Bronchial epithelial cell (primary cell): ENCODE data around the gene NMT2. TPM values are rescaled to one million over a fixed set of nuclear protein-coding genes. Genes with fewer than 3 reads are reported as not detected.

Source experiments
- DNase-seq: peaks from one replicate; pipeline ENCODE4 v3.0.0-alpha.2; 2010; ENCODE audit warnings: low read depth
- FAIRE-seq: peaks from 2 replicates; lab custom pipeline; 2011; peaks lifted over from hg19 to GRCh38; lab: Jason Lieb, UNC
- H3K27me3 ChIP-seq: 2 replicates; pipeline ENCODE4 v1.5.1; 2011; ENCODE audit warnings: low read length; ENCODE audit not compliant: control insufficient read depth, insufficient read depth
- H3K36me3 ChIP-seq: 2 replicates; pipeline ENCODE4 v1.5.1; 2011; ENCODE audit warnings: low read length; ENCODE audit not compliant: control insufficient read depth, insufficient read depth
- H3K4me3 ChIP-seq: 2 replicates; pipeline ENCODE4 v1.5.1; 2011; ENCODE audit warnings: mild to moderate bottlenecking, low read depth, low read length, control low read depth
- CTCF ChIP-seq: IDR thresholded peaks from 2 replicates; pipeline ENCODE4 v1.5.1; 2011; ENCODE audit warnings: mild to moderate bottlenecking, moderate library complexity, low read length, control low read depth, inconsistent platforms; ENCODE audit not compliant: insufficient read depth, severe bottlenecking
- total RNA-seq: library from RNA; depleted of rRNA; stranded (reverse); fragments of >200 nt; gene quantifications from 2 replicates; pipeline ENCODE4 v1.2.1, GENCODE V29; 2014

NMT2 gene
- total RNA-seq, 1 donor from 2014 or later = 11.1 TPM

DNA sequence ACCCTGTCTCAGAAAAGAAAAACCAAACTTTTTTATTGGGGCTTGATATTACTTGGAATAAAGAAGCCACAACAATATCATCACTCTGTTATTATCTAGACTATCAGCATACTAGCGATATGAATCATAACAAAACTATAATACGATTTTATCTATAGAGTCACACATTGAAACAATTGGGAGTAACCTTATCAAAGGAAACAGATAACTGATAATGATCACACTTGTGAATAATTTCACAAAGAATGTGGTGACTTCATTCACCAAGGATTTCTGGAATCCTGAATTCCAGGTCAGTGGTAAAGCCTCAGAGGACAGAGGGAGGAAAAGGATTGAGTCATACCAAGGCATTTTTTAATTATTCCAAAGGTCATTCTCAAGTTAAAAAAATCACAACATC, 32.1 kb upstream of the NMT2 start:
- TF ChIP-seq CTCF = no peak
- H3K4me3 ChIP-seq = no peak overlapping the region
- DNase-seq = peak; percentile 89
- no peak for FAIRE-seq
- H3K27me3 ChIP-seq = no peaks in the 10 kb centered on the region
- no peaks in the 10 kb centered on the region for H3K36me3 ChIP-seq

DNA sequence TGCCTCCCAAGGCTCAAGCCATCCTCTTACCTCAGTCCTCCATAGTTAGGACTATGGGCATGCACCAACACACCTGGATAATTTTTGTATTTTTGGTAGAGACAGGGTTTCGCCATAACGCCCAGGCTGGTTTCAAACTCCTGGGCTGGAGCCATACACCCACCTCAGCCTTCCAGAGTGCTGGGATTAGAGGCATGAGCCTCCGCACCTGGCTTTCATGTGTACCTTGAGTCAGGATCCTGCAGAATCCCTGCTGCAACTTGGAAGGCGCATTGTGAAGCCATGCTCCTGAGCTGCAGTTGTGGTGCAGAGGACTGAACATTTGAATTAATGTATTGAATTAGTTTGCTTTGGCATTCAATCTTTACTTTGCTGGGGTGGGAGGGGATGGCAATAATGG, 29.4 kb upstream of the NMT2 start:
- H3K27me3 ChIP-seq = no peaks in the 10 kb centered on the region
- no peak for FAIRE-seq
- no peaks in the 10 kb centered on the region for H3K36me3 ChIP-seq
- H3K4me3 ChIP-seq = no peak overlapping the region
- TF ChIP-seq CTCF = no peak
- DNase-seq = no peak

- Histone ChIP-seq H3K27me3 (no peaks in the 10 kb centered on the region), H3K36me3 (no peaks in the 10 kb centered on the region), H3K4me3 (no peak overlapping the region)
- FAIRE-seq (no peak), DNase-seq (no peak)
- TF ChIP-seq CTCF = no peak
Measured at GRCh38 chr10:15197276-15197675, 28.8 kb upstream of the NMT2 start.

DNA sequence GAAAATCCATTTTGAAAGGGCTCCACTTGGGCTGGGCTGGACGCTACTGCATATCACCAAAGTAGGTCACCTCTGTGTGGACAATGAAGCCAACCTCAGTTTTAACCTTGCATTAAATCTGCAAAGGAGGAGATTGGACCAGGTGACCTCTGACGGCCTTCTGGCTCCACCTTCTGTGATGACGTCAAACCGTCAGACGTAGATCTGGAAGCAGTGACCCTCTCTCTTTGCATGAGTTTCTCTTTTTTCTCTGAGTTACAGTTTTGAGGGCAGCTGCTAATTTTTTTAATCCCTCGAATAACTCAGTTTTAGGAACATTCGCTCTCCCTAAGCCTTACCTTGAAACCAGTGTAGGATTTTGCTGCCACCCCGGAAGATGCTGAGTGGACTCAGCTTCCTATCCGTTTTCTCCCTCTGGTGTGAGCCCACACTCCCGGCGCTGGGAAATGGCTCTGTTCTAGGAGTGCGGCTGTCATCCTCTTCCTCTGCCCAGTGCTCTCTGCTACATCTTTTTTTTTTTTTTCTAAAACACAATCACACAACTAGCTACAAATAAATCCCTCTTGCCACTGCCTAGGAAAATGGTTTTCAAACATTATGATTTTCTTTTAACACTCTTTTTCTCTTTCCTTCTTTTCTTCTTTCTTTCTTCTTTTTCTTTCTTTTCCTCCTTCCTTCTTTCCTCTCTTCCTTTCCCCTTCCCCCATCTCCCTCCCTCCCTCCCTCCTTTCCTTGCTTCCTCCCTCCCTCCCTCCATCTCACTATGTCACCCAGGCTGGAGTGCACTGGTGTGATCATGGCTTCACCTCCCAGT, 27.7 kb upstream of the NMT2 start:
- H3K36me3 ChIP-seq = no peaks in the 10 kb centered on the region
- TF ChIP-seq CTCF = no peak
- FAIRE-seq (peak; percentile 13), DNase-seq (no peak)
- no peak overlapping the region for H3K4me3 ChIP-seq
- no peaks in the 10 kb centered on the region for H3K27me3 ChIP-seq

- DNase-seq (no peak), FAIRE-seq (no peak)
- no peaks in the 10 kb centered on the region for H3K36me3 ChIP-seq
- no peaks in the 10 kb centered on the region for H3K27me3 ChIP-seq
- TF ChIP-seq CTCF = no peak
- H3K4me3 ChIP-seq = no peak overlapping the region
Measured at GRCh38 chr10:15189133-15189885, 20.8 kb upstream of the NMT2 start.
